ENCODE data around the gene RAB5B. TPM values are rescaled to one million over a fixed set of nuclear protein-coding genes. Genes with fewer than 3 reads are reported as not detected.
A peak's percentile ranks its signal among the peaks of the same experiment; 100 is the strongest.
"Not testable (repeated sequence)": the region's sequence is repeated elsewhere in the genome, so short reads cannot be mapped to it uniquely, and the experiment has no call there.

RAB5B gene
- total RNA-seq, 1 donor from 2014 or later: 34.4 TPM

DNA sequence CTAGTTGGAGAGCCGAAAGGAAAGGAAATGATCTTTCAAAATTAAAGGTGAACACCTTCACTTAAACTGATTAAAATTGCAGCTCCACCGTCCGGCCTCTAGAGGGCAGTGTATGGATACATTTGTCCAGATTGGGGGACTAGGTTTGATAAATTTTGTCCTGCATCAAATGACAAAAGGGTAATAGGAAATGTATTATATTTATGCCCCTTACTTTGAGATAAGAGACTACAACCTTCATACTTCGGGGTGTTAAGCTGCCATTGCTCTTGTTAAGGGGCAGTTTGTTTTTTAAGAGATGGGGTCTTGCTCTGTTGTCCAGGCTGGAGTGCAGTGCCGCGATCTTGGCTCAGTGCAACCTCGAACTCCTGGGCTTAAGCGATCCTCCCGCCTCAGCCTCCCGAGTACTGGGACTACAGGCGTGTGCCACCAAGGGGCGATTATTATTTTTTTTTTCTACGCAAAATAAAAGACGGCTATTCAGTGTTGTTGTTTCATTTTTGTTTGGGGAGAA, 22.4 kb downstream of the RAB5B start:
- Histone ChIP-seq H3K4me1 (ENCODE audit: control insufficient read depth in 3 of 3, insufficient read depth in 3 of 3, low read length in 3 of 3) (peaks cover 11 to 17% (median 15%) of the 10 kb centered on the region in 3 donors), H3K9me3 (ENCODE audit: control insufficient read depth in 3 of 3, low read length in 3 of 3) (no peaks in the 10 kb centered on the region), H3K27ac (ENCODE audit: low read depth, low read length) (peak overlapping the region; percentile 74), H3K36me3 (ENCODE audit: control insufficient read depth in 3 of 3, insufficient read depth in 3 of 3, low read length in 3 of 3) (peaks cover 22 to 31% (median 29%) of the 10 kb centered on the region in 3 donors), H3K9ac (ENCODE audit: low read depth in 1 of 3, low read length in 3 of 3) (peak overlapping the region; percentile 93 to 98 (median 98)), H3K4me3 (ENCODE audit: low read length in 3 of 3) (peak overlapping the region; percentile 96 to 99 (median 97)), H3K27me3 (ENCODE audit: control insufficient read depth in 3 of 3, insufficient read depth in 3 of 3, low read length in 3 of 3) (no peaks in the 10 kb centered on the region)

DNA sequence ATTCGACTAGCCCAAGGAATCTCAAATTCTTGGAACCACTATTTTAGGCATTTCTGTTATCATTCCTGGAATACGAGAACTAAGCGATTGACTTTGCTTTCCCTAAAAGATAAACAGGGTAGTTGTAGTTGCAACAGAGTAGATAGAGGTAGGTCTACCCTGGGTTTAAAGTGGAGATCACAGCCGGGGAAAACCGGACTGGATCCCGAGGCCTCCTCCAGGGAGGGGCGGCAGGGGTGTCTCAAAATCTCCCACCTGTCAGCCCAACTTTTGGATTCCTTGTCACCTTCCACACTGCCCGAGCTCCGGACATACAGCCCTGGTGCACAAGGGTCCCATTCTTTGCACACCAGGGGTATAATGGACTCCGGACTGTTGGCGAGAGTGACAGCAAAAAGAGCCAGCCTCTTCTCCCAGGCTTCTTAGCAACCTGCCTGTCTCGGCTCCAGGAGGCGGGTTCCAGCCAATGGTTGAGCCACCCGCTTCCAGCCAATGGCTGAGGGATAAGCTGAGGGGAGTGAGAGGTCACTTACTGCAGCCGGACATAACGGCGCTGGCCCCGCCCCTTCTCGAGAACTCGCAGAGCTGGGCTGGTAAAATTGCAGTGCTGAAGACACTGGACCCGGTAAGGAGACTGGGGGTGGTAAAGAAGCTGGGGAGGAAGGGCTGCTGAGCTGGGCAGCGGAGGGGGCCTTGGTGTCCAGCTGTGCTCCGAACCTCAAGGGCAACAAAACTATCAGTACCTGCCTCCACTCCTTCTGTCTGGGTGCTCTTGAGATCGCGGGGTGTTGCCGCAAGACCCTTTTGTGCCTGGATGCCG, 23.0 kb downstream of the RAB5B start, which contains the start of gene SUOX:
Gene SUOX, plus strand, starts transcription at position 562 of the 820 bp plus-strand sequence. CDS start 4,946 bp downstream, outside the sequence.
- Histone ChIP-seq H3K4me3 (ENCODE audit: low read length in 3 of 3) (peak within 1 kb of the TSS; percentile 96 to 99 (median 97)), H3K4me1 (ENCODE audit: control insufficient read depth in 3 of 3, insufficient read depth in 3 of 3, low read length in 3 of 3) (peaks cover 11 to 17% (median 15%) of the 10 kb centered on the region in 3 donors), H3K36me3 (ENCODE audit: control insufficient read depth in 3 of 3, insufficient read depth in 3 of 3, low read length in 3 of 3) (peaks cover 20 to 26% (median 24%) of the 10 kb centered on the region in 3 donors), H3K27ac (ENCODE audit: low read depth, low read length) (peak within 1 kb of the TSS; percentile 74), H3K27me3 (ENCODE audit: control insufficient read depth in 3 of 3, insufficient read depth in 3 of 3, low read length in 3 of 3) (no peaks in the 10 kb centered on the region), H3K9ac (ENCODE audit: low read depth in 1 of 3, low read length in 3 of 3) (peak within 1 kb of the TSS; percentile 93 to 98 (median 98)), H3K9me3 (ENCODE audit: control insufficient read depth in 3 of 3, low read length in 3 of 3) (no peaks in the 10 kb centered on the region)

DNA sequence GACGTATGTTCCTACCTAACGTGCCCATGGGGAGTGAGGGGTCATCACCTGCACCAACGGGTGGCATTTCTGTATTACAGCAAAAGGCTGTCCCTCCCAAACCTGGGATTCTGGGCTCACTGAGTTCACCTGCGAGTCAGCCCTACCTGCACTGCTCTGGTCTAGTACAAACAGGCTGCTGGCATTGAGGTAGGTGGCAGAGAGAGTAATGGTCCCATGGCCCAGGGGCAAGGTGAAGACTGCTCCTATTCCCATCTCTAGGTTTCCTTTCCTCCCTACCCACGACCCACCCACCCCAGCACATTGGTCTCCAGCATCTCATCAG, 23.6 kb downstream of the RAB5B start:
- Histone ChIP-seq H3K9ac (ENCODE audit: low read depth in 1 of 3, low read length in 3 of 3) (peak overlapping the region; percentile 93 to 98 (median 98)), H3K27me3 (ENCODE audit: control insufficient read depth in 3 of 3, insufficient read depth in 3 of 3, low read length in 3 of 3) (no peaks in the 10 kb centered on the region), H3K4me3 (ENCODE audit: low read length in 3 of 3) (peak overlapping the region; percentile 96 to 99 (median 97)), H3K27ac (ENCODE audit: low read depth, low read length) (peak overlapping the region; percentile 74), H3K4me1 (ENCODE audit: control insufficient read depth in 3 of 3, insufficient read depth in 3 of 3, low read length in 3 of 3) (peaks cover 11 to 17% (median 15%) of the 10 kb centered on the region in 3 donors), H3K9me3 (ENCODE audit: control insufficient read depth in 3 of 3, low read length in 3 of 3) (no peaks in the 10 kb centered on the region), H3K36me3 (ENCODE audit: control insufficient read depth in 3 of 3, insufficient read depth in 3 of 3, low read length in 3 of 3) (peaks cover 19 to 26% (median 19%) of the 10 kb centered on the region in 3 donors)

DNA sequence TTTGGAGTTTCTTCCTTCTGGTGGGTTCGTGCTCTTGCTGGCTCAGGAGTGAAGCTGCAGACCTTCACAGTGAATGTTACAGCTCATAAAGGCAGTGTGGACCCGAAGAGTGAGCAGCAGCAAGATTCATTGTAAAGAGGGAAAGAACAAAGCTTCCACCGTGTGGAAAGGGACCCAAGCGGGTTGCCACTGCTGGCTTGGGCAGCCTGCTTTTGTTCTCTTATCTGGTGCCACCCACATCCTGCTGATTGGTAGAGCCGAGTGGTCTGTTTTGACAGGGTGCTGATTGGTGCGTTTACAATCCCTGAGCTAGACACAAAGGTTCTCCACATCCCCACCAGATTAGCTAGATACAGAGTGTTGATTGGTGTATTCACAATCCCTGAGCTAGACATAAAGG, 25.6 kb downstream of the RAB5B start:
- H3K27ac ChIP-seq (ENCODE audit: low read depth, low read length); H3K4me3 ChIP-seq (ENCODE audit: low read length in 3 of 3); H3K9ac ChIP-seq (ENCODE audit: low read depth in 1 of 3, low read length in 3 of 3); H3K9me3 ChIP-seq (ENCODE audit: control insufficient read depth in 3 of 3, low read length in 3 of 3); H3K27me3 ChIP-seq (ENCODE audit: control insufficient read depth in 3 of 3, insufficient read depth in 3 of 3, low read length in 3 of 3): not testable (repeated sequence)
- peaks cover 18 to 20% (median 20%) of the 10 kb centered on the region in 3 donors for H3K36me3 ChIP-seq (ENCODE audit: control insufficient read depth in 3 of 3, insufficient read depth in 3 of 3, low read length in 3 of 3)
- H3K4me1 ChIP-seq (ENCODE audit: control insufficient read depth in 3 of 3, insufficient read depth in 3 of 3, low read length in 3 of 3): peaks cover 11 to 17% (median 15%) of the 10 kb centered on the region in 3 donors

DNA sequence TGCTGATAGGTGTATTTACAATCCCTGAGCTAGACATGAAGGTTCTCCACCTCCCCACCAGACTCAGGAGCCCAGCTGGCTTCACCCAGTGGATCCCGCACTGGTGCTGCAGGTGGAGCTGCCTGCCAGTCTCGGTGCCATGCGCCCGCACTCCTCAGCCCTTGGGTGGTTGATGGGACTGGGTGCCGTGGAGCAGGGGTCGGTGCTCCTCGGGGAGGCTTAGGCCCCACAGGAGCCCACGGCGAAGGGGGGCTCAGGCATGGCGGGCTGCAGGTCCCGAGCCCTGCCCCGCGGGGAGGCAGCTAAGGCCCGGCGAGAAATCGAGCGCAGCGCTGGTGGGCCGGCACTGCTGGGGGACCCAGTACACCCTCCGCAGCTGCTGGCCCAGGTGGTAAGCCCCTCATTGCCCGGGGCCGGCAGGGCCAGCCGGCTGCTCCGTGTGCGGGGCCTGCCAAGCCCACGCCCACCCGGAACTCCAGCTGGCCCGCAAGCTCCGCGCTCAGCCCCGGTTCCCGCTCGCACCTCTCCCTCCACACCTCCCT, 26.2 kb downstream of the RAB5B start:
- H3K27me3 ChIP-seq (ENCODE audit: control insufficient read depth in 3 of 3, insufficient read depth in 3 of 3, low read length in 3 of 3); H3K27ac ChIP-seq (ENCODE audit: low read depth, low read length); H3K9me3 ChIP-seq (ENCODE audit: control insufficient read depth in 3 of 3, low read length in 3 of 3); H3K4me3 ChIP-seq (ENCODE audit: low read length in 3 of 3): not testable (repeated sequence)
- H3K36me3 ChIP-seq (ENCODE audit: control insufficient read depth in 3 of 3, insufficient read depth in 3 of 3, low read length in 3 of 3): peaks cover 20 to 24% (median 23%) of the 10 kb centered on the region in 3 donors
- H3K4me1 ChIP-seq (ENCODE audit: control insufficient read depth in 3 of 3, insufficient read depth in 3 of 3, low read length in 3 of 3): peaks cover 11 to 17% (median 15%) of the 10 kb centered on the region in 3 donors
- peak overlapping the region in 2 of 3 donors; percentile 58 to 64 for H3K9ac ChIP-seq (ENCODE audit: low read depth in 1 of 3, low read length in 3 of 3)

DNA sequence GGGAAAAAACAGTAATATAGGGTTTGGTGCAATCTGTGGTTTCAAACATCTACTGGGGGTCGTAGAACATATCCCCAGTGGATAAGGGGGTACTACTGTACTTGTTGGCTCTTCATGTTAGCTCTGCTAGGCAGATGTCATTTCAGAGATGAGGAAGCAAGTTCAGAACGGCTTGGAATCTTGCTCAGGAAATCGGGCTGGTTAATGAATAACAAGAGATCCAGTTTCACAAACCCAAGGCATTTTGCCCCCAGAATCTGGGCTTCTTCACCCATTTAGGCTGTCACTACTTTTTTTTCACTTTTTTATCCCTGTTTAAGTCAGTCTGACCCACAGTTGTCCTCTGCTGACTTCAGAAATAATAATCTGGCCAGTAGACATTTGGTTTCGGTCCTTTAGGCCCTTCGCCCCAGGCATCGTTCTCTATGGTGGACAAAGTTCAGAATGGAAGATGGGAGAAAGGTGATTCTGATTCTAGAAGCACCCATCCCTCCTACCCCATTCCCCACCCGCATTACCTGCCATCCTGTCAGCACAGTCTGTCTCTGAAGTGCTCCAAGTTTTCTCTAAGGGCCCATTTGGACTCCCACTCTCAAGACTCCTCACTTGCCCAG, 27.7 kb downstream of the RAB5B start:
- Histone ChIP-seq H3K36me3 (ENCODE audit: control insufficient read depth in 3 of 3, insufficient read depth in 3 of 3, low read length in 3 of 3) (peaks cover 20 to 23% (median 21%) of the 10 kb centered on the region in 3 donors), H3K9me3 (ENCODE audit: control insufficient read depth in 3 of 3, low read length in 3 of 3) (no peaks in the 10 kb centered on the region), H3K9ac (ENCODE audit: low read depth in 1 of 3, low read length in 3 of 3) (peak overlapping the region in 1 of 3 donors; percentile 58), H3K27me3 (ENCODE audit: control insufficient read depth in 3 of 3, insufficient read depth in 3 of 3, low read length in 3 of 3) (no peaks in the 10 kb centered on the region), H3K4me1 (ENCODE audit: control insufficient read depth in 3 of 3, insufficient read depth in 3 of 3, low read length in 3 of 3) (peaks cover 8 to 15% (median 14%) of the 10 kb centered on the region in 3 donors), H3K27ac (ENCODE audit: low read depth, low read length) (peak overlapping the region; percentile 60), H3K4me3 (ENCODE audit: low read length in 3 of 3) (no peak overlapping the region)

DNA sequence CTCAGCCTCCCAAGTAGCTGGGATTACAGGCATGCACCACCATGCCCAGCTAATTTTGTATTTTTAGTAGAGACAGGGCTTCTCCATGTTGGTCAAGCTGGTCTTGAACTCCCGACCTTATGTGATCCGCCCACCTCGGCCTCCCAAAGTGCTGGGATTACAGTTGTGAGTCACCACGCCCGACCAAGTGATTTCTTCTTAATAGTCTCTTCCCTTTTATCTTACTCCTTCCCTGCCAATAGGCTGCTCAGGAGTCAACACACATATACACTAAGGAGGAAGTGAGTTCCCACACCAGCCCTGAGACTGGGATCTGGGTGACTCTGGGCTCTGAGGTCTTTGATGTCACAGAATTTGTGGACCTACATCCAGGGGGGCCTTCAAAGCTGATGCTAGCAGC, 29.5 kb downstream of the RAB5B start:
- not testable (repeated sequence) for H3K9me3 ChIP-seq (ENCODE audit: control insufficient read depth in 3 of 3, low read length in 3 of 3); H3K4me3 ChIP-seq (ENCODE audit: low read length in 3 of 3); H3K27ac ChIP-seq (ENCODE audit: low read depth, low read length); H3K9ac ChIP-seq (ENCODE audit: low read depth in 1 of 3, low read length in 3 of 3); H3K27me3 ChIP-seq (ENCODE audit: control insufficient read depth in 3 of 3, insufficient read depth in 3 of 3, low read length in 3 of 3)
- H3K4me1 ChIP-seq (ENCODE audit: control insufficient read depth in 3 of 3, insufficient read depth in 3 of 3, low read length in 3 of 3): peaks cover 4 to 11% (median 5%) of the 10 kb centered on the region in 3 donors
- H3K36me3 ChIP-seq (ENCODE audit: control insufficient read depth in 3 of 3, insufficient read depth in 3 of 3, low read length in 3 of 3): peaks cover 20 to 23% (median 21%) of the 10 kb centered on the region in 3 donors

DNA sequence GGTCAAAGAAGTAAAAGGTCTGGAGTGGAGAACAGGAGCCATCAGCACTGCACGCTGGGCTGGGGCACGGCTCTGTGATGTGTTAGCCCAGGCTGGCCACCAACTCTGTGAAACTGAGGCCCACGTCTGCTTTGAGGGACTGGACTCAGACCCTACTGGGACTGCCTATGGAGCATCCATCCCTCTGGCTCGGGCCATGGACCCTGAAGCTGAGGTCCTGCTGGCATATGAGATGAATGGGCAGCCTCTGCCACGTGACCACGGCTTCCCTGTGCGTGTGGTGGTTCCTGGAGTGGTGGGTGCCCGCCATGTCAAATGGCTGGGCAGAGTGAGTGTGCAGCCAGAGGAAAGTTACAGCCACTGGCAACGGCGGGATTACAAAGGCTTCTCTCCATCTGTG, 30.3 kb downstream of the RAB5B start:
- H3K27me3 ChIP-seq (ENCODE audit: control insufficient read depth in 3 of 3, insufficient read depth in 3 of 3, low read length in 3 of 3): no peaks in the 10 kb centered on the region
- H3K36me3 ChIP-seq (ENCODE audit: control insufficient read depth in 3 of 3, insufficient read depth in 3 of 3, low read length in 3 of 3): peaks cover 20 to 23% (median 21%) of the 10 kb centered on the region in 3 donors
- no peak overlapping the region for H3K27ac ChIP-seq (ENCODE audit: low read depth, low read length)
- no peak overlapping the region for H3K4me3 ChIP-seq (ENCODE audit: low read length in 3 of 3)
- H3K9ac ChIP-seq (ENCODE audit: low read depth in 1 of 3, low read length in 3 of 3): no peak overlapping the region
- no peaks in the 10 kb centered on the region for H3K9me3 ChIP-seq (ENCODE audit: control insufficient read depth in 3 of 3, low read length in 3 of 3)
- H3K4me1 ChIP-seq (ENCODE audit: control insufficient read depth in 3 of 3, insufficient read depth in 3 of 3, low read length in 3 of 3): peaks cover 2 to 9% (median 5%) of the 10 kb centered on the region in 3 donors

DNA sequence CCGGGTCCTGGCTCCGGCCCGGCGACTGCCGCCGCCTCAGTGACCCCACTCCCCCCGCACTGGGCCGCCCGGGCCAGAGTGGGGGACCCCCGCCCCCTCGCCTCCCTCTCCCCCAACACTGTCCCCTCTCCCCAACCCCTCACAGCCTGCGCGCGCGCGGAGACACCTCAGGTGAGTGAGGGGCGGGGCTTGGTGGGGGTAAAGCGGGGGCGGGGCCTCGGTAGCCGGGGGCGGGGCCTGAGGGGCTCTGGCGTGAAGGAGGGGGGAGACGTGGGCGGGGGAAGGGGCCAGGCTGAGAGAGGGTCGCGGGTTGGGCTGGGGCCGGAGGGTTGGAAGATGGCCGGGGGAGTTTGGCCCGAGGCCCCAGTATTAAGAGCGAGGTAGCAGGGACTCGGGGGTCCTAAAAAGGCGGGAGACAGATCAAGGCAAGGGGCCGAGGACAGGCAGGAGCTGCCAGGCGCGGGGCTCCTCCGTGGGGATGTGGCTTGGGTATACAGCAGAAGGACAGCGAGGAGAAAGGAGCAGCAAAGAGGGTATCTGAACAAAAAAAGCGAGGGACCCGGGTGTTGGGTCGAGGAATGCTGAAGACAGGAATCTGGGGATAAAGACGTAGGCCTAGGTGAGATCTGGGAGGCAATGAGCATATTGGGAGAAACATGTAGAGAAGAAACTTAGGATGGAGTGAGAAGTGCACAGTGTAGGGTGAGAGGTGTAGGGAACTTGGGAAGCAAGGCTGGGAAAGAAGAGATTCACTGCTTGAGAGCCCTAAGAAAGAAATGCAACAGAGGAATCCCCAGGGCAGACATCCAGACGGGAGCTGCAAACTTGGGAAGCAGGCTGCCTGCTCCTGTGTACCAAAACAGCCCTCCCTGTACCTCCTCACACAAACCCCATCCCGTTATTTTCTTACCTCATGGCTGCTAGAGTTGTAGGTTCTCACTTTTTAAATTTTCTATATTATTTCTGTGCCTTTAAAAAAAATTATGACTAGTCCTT, 34.0 kb downstream of the RAB5B start:
- Histone ChIP-seq H3K27ac (ENCODE audit: low read depth, low read length) (peak overlapping the region; percentile 79), H3K4me3 (ENCODE audit: low read length in 3 of 3) (peak overlapping the region; percentile 92 to 97 (median 92)), H3K4me1 (ENCODE audit: control insufficient read depth in 3 of 3, insufficient read depth in 3 of 3, low read length in 3 of 3) (peaks cover 2 to 9% (median 5%) of the 10 kb centered on the region in 3 donors), H3K36me3 (ENCODE audit: control insufficient read depth in 3 of 3, insufficient read depth in 3 of 3, low read length in 3 of 3) (peaks cover 14 to 25% (median 18%) of the 10 kb centered on the region in 3 donors), H3K27me3 (ENCODE audit: control insufficient read depth in 3 of 3, insufficient read depth in 3 of 3, low read length in 3 of 3) (no peaks in the 10 kb centered on the region), H3K9me3 (ENCODE audit: control insufficient read depth in 3 of 3, low read length in 3 of 3) (no peaks in the 10 kb centered on the region), H3K9ac (ENCODE audit: low read depth in 1 of 3, low read length in 3 of 3) (peak overlapping the region; percentile 75 to 90 (median 76))

All from skeletal muscle tissue (tissue), 4 donors.